CD4-positive, alpha-beta T cell treated with Interleukin-17A for 1 hour (primary cell): ENCODE measurements around the gene ZRANB2.

Experiments
- DNase-seq: peaks from one replicate; pipeline ENCODE4 v3.0.0-alpha.2; 2020

The ZRANB2 gene

GRCh38 chr1:71026093-71026492 is 54.7 kb downstream of the ZRANB2 start:
- no peak for DNase-seq

- DNase-seq = no peak
Measured at GRCh38 chr1:71023515-71023914, 57.3 kb downstream of the ZRANB2 start.

GRCh38 chr1:71019233-71019969 is 61.4 kb downstream of the ZRANB2 start:
- no peak for DNase-seq

GRCh38 chr1:71018791-71019190 is 62.0 kb downstream of the ZRANB2 start:
- DNase-seq = no peak

GRCh38 chr1:71015745-71016144 is 65.1 kb downstream of the ZRANB2 start:
- no peak for DNase-seq

GRCh38 chr1:71014178-71014579 is 66.7 kb downstream of the ZRANB2 start:
- DNase-seq = no peak
